HG02938 (cell line): Measurements from ENCODE around the gene HPD.
"Not testable (repeated sequence)": the region's sequence is repeated elsewhere in the genome, so short reads cannot be mapped to it uniquely, and the experiment has no call there.

Experiments used
- ATAC-seq: cut with Tn5 transposase; IDR thresholded peaks from one replicate; pipeline ENCODE4 v1.9.1; 2021; ENCODE audit warnings: mild to moderate bottlenecking, moderate library complexity; ENCODE audit not compliant: unreplicated experiment

The HPD gene

GRCh38 chr12:121858662-121859572, at the start of gene HPD:
Gene HPD, minus strand, starts transcription at chr12:121858859. Its CDS starts 36 bp downstream, at chr12:121858823.
- ATAC-seq = no peak

DNA sequence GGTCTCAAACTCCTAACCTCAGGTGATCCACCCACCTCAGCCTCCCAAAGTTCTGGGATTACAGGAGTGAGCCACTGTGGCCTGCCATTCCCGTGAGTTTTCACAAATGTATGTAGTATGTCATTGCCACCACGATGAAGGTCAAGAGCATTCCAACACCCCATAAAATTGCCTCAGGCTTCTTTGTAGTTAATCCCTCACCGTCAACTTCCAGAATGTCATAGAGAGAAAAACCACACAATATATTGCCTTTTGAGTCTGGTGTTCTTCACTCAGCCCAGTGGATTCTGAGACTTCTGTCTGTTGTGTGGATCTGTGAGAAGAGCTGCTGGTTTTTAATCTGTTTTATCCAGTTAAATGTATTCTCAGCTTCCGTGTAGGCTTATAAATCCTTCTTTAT, 47.1 kb upstream of the HPD start:
- no peak for ATAC-seq

DNA sequence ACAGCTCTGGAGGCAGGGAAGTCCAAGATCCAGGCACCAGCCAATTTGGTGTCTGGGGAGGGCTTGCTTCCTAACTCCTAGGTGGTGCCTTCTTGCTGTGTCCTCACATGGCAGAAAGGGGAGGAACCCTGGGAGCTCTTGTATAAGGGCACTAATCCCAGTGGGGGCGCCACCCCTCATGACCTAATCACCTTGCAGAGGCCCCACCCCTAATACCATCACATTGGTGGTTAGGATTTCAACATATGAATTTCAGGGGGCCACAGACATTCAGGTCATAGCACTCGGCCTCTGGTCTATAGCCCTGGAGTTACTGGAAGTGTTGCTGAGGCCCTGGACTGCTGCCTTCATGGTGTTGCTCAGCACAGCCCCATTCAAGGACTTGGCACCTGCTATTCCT, 44.5 kb upstream of the HPD start:
- ATAC-seq = no peak

- no peak for ATAC-seq
These were observed 40.9 kb upstream of the HPD start for GRCh38 chr12:121899590-121899989.

DNA sequence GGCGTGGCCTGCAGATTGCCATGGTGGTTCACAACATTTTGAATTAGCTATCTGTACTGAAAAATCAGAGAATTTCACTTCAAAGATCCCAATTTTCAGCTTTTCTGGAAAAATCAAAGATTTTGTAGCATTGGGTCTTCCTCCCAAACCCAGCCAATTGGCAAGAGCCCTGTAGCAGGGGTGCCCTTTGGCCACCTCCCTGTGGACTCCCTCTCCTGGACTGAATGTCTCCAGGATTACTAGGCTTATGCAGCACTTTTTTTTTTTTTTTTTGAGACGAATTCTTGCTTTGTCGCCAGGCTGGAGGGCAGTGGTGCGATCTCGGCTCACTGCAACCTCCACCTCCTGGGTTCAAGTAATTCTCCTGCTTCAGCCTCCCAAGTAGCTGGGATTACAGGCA, 39.6 kb upstream of the HPD start:
- ATAC-seq = no peak

DNA sequence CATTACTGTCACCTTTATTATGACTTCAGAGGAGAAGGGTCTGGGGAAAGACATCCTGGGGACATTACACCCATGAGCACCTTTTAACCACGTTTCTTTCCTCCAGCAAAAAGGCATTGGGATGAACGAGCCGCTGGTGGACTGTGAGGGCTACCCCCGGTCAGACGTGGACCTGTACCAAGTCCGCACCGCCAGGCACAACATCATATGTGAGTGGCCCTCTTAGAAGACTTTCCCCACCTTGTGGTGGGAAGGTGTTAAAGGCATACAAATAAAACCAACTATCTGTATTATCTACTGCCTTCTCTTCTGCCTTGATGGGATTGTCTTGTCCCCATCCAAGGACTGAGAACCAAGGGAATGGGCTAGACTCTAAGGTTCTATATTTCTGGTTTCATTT, 36.0 kb upstream of the HPD start:
- no peak for ATAC-seq

DNA sequence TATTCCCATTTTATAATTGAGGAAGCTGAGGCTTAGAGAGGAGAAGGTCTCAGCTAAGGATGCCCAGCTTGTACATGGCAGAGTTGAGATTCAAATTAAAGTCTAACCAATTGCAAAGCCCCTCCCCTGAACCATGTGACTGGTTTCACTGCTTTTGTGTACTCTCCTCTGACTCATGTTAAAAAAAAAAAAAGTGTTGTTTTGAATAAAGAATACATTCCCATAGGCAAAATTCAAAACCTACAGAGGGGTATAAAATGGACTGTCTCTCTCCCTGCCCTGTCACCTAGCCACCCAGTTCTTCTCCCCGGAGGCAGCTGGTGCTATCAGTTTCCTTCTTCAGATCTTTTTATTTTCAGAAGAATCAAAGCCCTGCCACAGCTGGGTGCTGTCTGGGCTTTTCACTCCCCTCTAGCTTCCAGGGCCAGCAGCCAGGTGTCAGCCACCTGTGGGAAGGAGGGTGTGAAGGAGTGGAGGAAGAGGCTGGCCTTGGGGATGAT, 35.4 kb upstream of the HPD start:
- ATAC-seq = no peak

DNA sequence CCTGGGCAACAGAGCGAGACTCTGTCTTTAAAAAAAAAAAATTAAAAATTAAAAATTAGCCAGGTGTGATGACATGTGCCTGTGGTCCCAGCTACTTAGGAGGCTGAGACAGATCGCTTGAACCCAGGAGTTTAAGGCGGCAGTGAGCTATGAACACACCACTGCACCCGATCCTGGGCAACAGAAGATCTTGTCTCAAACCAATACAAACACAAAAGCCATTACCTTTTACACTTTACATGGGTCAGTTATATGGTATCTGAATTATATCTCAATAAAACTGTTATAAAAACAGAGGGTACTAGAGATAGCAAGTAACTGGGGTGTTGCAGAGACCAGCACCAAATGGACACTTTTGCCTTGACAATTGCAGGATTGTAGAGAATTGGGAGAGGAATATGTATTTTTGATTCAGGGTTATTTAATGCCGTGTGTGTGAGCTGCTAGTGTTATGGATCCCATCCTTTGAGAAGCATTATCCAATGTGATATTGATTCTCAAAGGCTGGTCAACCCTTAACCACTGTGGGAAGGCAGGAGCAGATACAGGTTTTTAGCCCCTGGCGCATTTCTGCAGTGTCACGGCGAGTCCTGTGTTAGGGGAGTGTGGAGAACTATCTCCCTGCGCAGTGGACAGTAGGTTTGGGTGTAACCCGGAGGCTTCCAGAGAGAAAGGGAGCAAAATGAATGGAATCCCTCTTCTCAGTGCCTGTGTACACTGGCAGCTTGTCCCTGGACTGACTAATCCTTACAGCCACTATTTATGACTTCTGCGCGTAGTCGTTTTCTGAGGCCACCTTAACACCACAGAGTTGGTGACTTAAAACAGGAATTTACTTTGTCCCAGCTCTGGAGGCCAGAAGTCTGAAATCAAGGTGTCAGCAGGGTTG, 34.3 kb upstream of the HPD start:
- no peak for ATAC-seq

DNA sequence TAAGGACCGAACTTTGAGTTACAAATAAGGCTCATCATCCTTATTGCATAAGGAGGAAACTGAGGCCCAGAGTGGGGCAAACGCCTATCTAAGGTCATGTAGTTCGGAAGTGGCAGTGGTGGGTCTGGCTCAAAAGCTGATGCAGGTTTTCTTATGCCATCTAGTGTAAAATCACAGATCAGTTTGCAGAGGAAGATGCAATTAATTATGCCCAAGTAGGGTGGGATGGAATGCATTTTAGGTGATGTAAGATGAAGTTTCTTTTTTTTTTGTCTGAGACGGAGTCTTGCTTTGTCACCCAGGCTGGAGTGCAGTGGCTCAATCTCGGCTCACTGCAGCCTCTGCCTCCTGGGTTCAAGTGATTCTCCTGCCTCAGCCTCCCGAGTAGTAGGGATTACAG, 31.0 kb upstream of the HPD start:
- not testable (repeated sequence) for ATAC-seq

GRCh38 chr12:121889274-121889624, 30.6 kb upstream of the HPD start:
- no peak for ATAC-seq

DNA sequence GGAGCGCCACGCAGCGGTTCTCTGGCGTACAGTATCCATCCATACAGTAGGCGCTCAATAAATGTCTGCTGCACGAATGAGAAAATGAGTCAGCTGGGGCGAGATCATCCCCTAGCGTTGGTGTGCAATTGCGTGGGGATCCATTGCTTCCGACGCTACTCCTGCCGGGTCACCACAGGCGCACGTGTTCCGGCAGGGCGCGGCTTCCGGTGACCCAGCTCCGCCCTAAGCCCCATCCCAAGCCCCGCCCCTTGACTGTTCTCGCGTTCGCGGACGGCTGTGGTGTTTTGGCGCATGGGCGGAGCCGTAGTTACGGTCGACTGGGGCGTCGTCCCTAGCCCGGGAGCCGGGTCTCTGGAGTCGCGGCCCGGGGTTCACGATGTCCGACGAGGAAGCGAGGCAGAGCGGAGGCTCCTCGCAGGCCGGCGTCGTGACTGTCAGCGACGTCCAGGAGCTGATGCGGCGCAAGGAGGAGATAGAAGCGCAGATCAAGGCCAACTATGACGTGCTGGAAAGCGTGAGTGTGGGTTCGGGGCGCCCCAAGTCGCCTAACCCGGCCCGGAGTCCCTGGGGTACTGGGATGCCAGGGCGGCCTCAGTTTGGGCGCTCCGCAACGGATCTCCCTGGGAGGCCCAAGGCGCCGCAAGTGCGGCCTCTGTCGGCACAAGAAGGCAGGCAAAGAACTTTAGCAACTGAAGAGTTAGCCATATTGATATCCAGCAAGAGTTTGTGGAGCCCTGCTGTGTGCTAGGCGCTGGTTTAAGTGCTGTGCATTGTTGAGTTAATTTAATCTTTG, 30.0 kb upstream of the HPD start, which contains the start of gene PSMD9:
PSMD9 (plus strand) TSS at position 313 of the 796 bp plus-strand sequence; CDS start at position 380, 67 bp downstream.
- ATAC-seq = peak; percentile 87

DNA sequence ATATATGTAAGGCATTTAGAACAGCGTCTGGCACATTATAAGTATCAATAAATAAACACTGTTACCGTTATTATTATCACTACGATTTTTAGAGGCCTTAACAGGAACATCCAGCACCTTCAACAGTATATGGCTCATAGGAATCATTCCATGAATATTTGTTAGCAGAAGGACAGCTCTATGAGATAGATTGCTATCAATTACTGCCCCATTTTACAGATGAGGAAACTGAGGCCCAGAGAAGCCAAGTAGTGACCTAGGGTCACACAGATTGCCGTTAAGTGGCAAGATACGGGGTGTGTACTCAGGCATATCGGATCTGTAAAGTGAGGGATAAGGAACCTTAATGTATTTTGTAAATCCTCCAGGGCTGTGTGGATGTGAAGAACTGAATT, 29.4 kb upstream of the HPD start:
- ATAC-seq = no peak

GRCh38 chr12:121885129-121885528, 26.5 kb upstream of the HPD start:
- not testable (repeated sequence) for ATAC-seq

DNA sequence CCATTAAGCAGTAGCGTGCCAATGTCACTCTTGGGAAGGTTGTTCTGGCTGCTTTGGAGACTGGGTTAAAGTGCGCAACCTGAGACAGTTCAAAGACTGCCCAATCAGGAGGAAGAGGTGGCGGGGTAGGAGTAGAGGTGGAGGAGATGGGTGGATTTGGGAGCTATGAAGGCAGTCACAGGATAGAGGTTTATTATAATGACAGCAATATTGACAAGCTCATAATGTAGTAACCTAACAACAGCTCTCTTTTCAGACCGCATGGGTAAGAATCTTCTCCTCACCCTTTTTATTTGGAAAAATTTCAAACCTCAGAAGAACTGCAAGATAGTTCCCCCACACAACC, 24.6 kb upstream of the HPD start:
- no peak for ATAC-seq

GRCh38 chr12:121876080-121876447, 17.4 kb upstream of the HPD start:
- ATAC-seq = not testable (repeated sequence)

DNA sequence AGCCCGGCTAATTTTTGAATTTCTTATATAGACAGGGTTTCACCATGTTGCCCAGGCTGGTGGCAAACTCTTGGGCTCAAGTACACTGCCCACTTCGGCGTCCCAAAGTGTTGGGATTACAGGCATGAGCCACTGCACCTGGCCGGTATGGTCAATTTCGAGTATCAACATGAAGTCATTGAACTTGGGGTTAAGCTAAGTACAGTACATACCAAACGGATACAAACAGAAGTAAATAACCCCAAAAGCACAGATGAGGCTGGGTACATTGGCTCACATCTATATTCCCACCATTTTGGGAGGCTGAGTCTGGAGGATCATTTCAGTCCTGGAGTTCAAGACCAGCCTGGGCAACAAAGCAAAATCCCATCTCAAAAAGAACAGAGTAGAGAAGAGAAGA, 16.9 kb upstream of the HPD start:
- ATAC-seq = no peak

DNA sequence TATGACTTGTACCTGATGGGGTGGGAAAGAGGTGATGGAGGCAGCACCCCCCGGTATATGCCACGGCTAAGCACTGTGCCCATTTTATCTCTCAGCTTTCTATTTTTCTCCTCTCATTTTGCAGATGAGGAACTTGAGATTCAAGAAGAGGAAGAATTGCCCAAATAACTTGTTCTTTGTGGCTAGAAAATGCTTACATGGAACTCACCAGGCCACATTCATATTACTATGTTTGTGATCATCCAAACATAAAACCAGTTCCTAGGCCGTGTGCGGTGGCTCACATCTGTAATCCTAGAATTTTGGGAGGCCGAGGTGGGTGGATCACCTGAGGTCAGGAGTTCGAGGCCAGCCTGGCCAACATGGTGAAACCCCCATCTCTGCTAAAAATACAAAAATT, 15.4 kb upstream of the HPD start:
- no peak for ATAC-seq

- ATAC-seq = no peak
These were observed 14.5 kb upstream of the HPD start for GRCh38 chr12:121873216-121873569.

- no peak for ATAC-seq
These were observed 14.0 kb upstream of the HPD start for GRCh38 chr12:121872546-121873215.

DNA sequence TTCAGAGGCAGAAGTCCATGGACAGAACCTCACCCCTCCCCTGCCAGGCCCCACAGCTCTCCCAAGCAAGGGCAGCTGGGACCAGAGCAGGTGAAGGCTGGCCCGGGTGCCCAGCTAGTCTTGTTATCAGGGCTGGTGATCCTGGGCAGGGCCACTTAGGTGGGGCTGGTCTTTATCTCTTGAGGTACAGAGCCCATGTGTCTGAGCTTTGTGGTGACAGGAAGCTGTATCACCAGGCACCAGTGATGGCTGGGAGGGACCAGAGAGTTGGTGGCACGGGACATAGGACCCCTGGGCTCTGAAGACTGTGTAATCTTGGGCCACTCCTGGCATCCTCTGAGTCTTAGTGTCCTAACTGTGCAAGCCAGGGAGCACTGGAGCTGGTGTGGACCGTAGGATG, 12.8 kb upstream of the HPD start:
- ATAC-seq = no peak
